Measurements from ENCODE around the gene BST1. TPM values are rescaled to one million over a fixed set of nuclear protein-coding genes. Genes with fewer than 3 reads are reported as not detected.

The BST1 gene
- total and polyA plus RNA-seq, 2 experiments from 2014 or later: 0.99 to 1.8 TPM

DNA sequence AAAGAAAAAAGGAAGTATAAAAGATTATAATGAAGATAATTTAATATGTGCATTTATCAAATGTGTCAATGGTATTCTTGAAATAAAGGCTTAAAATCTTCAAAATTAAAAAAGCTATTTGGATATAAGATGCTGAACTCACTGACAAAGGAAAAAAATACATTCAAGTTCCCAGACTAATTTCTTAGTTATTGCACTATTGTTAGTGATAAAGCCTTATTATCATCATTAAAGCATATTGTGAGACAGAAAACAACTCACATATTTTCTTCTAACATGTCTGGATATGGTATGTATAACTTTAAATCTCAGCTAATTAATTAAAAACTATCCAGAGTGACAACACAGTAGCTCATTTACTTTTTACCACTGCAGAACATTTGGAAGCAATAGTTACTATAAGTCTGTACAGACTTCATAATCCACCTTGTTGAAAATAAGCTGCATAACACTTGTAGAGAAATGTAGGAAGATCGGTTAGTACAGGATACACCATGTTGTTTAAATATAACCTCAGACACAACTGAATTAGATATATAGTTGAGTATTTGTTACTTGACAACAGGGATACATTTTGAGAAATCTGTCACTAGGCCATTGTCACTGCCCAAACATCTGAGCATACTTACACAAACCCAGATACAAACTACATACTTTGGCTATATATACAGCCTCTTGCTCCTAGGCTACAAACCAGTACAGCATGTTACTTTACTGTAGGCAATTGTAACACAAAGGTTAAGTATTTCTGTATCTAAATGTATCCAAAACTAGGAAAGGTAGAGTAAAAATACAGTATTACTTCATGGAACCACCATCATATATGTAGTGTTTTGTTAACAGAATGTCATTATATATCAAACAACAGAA lies 34.1 kb upstream of the BST1 start (continued):
- TF ChIP-seq, protein P1, sequence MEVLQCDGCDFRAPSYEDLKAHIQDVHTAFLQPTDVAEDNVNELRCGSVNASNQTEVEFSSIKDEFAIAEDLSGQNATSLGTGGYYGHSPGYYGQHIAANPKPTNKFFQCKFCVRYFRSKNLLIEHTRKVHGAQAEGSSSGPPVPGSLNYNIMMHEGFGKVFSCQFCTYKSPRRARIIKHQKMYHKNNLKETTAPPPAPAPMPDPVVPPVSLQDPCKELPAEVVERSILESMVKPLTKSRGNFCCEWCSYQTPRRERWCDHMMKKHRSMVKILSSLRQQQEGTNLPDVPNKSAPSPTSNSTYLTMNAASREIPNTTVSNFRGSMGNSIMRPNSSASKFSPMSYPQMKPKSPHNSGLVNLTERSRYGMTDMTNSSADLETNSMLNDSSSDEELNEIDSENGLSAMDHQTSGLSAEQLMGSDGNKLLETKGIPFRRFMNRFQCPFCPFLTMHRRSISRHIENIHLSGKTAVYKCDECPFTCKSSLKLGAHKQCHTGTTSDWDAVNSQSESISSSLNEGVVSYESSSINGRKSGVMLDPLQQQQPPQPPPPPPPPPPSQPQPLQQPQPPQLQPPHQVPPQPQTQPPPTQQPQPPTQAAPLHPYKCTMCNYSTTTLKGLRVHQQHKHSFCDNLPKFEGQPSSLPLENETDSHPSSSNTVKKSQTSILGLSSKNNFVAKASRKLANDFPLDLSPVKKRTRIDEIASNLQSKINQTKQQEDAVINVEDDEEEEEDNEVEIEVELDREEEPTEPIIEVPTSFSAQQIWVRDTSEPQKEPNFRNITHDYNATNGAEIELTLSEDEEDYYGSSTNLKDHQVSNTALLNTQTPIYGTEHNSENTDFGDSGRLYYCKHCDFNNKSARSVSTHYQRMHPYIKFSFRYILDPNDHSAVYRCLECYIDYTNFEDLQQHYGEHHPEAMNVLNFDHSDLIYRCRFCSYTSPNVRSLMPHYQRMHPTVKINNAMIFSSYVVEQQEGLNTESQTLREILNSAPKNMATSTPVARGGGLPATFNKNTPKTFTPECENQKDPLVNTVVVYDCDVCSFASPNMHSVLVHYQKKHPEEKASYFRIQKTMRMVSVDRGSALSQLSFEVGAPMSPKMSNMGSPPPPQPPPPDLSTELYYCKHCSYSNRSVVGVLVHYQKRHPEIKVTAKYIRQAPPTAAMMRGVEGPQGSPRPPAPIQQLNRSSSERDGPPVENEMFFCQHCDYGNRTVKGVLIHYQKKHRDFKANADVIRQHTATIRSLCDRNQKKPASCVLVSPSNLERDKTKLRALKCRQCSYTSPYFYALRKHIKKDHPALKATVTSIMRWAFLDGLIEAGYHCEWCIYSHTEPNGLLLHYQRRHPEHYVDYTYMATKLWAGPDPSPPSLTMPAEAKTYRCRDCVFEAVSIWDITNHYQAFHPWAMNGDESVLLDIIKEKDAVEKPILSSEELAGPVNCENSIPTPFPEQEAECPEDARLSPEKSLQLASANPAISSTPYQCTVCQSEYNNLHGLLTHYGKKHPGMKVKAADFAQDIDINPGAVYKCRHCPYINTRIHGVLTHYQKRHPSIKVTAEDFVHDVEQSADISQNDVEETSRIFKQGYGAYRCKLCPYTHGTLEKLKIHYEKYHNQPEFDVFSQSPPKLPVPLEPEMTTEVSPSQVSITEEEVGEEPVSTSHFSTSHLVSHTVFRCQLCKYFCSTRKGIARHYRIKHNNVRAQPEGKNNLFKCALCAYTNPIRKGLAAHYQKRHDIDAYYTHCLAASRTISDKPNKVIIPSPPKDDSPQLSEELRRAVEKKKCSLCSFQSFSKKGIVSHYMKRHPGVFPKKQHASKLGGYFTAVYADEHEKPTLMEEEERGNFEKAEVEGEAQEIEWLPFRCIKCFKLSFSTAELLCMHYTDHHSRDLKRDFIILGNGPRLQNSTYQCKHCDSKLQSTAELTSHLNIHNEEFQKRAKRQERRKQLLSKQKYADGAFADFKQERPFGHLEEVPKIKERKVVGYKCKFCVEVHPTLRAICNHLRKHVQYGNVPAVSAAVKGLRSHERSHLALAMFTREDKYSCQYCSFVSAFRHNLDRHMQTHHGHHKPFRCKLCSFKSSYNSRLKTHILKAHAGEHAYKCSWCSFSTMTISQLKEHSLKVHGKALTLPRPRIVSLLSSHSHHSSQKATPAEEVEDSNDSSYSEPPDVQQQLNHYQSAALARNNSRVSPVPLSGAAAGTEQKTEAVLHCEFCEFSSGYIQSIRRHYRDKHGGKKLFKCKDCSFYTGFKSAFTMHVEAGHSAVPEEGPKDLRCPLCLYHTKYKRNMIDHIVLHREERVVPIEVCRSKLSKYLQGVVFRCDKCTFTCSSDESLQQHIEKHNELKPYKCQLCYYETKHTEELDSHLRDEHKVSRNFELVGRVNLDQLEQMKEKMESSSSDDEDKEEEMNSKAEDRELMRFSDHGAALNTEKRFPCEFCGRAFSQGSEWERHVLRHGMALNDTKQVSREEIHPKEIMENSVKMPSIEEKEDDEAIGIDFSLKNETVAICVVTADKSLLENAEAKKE (CRISPR knock-in tag; IDR thresholded peaks at IDR 0.05): no peak
- TF ChIP-seq JUNB (IDR thresholded peaks at IDR 0.05; ENCODE audit: unreplicated experiment): no peak

DNA sequence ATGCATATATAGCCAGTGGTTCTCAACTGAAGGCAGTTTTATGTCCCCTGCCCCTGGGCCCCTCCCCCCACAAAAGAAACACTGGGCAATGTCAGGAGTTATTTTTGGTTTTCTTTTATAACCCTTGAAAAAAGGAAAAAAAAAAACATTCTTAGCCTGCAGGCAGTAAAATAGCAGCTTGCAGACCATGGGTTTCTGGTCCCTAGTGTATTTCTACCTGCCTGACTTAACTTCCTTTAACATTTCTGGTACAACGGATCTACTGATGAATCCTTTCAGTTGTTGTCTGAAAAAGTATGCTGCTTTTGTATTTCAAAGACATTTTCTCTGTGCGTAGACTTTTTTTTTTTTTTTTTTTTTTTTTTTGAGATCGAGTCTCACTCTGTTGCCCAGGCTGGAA lies 32.3 kb upstream of the BST1 start:
- H3K36me3 Mint-ChIP-seq (ENCODE audit: low read depth): peaks cover 27% of the 10 kb centered on the region; the same call in 2 of the 3 replicates
- no peak overlapping the region for H2AFZ ChIP-seq
- no peaks in the 10 kb centered on the region for H3F3A ChIP-seq (replicated peaks; ENCODE audit: low read depth)
- H3K4me2 ChIP-seq: no peak overlapping the region
- H3K9me2 ChIP-seq (ENCODE audit: insufficient read depth): no peaks in the 10 kb centered on the region
- H3K9me3 Mint-ChIP-seq: no peaks in the 10 kb centered on the region
- H3K27me3 ChIP-seq (ENCODE audit: insufficient read depth): no peaks in the 10 kb centered on the region
- no peak overlapping the region for H3K4me3 ChIP-seq
- no peaks in the 10 kb centered on the region for H3K4me1 Mint-ChIP-seq
- no peak for DNase-seq (ENCODE audit: low spot score)
- peaks cover 53% of the 10 kb centered on the region for H3K79me2 ChIP-seq (replicated peaks; ENCODE audit: insufficient read depth)
- no peak overlapping the region for H3K4me3 Mint-ChIP-seq
- no peak overlapping the region for H3K27ac Mint-ChIP-seq
- peaks cover 13% of the 10 kb centered on the region for H4K20me1 ChIP-seq (replicated peaks; ENCODE audit: insufficient read depth)
- H3K4me1 ChIP-seq (ENCODE audit: insufficient read depth): no peaks in the 10 kb centered on the region
- no peak overlapping the region for H3K27ac ChIP-seq (ENCODE audit: low read depth)
- peaks cover 9% of the 10 kb centered on the region for H3K36me3 ChIP-seq (ENCODE audit: insufficient read depth)
- H3K27me3 Mint-ChIP-seq (ENCODE audit: insufficient read depth, low read depth, poor library complexity): no peaks in the 10 kb centered on the region
- no peak for ATAC-seq
- no peak for TF ChIP-seq NANOG (IDR thresholded peaks at IDR 0.05; ENCODE audit: borderline replicate concordance)
- no peak for TF ChIP-seq EZH2 (IDR thresholded peaks at IDR 0.05; ENCODE audit: low read depth, unreplicated experiment)
- no peak for TF ChIP-seq JUNB (IDR thresholded peaks at IDR 0.05; ENCODE audit: unreplicated experiment)
- TF ChIP-seq, protein P1 (CRISPR knock-in tag; IDR thresholded peaks at IDR 0.05): no peak
- TF ChIP-seq, protein P2, sequence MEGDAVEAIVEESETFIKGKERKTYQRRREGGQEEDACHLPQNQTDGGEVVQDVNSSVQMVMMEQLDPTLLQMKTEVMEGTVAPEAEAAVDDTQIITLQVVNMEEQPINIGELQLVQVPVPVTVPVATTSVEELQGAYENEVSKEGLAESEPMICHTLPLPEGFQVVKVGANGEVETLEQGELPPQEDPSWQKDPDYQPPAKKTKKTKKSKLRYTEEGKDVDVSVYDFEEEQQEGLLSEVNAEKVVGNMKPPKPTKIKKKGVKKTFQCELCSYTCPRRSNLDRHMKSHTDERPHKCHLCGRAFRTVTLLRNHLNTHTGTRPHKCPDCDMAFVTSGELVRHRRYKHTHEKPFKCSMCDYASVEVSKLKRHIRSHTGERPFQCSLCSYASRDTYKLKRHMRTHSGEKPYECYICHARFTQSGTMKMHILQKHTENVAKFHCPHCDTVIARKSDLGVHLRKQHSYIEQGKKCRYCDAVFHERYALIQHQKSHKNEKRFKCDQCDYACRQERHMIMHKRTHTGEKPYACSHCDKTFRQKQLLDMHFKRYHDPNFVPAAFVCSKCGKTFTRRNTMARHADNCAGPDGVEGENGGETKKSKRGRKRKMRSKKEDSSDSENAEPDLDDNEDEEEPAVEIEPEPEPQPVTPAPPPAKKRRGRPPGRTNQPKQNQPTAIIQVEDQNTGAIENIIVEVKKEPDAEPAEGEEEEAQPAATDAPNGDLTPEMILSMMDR (conservative IDR thresholded peaks at IDR 0.05; ENCODE audit: low read depth in 2 of 2): no peak
- TF ChIP-seq EZH2phosphoT487 (IDR thresholded peaks at IDR 0.05; ENCODE audit: unreplicated experiment): no peak

All from GM23338 (cell line).